Activated CD8-positive, alpha-beta memory T cell treated with anti-CD3 and anti-CD28 coated beads for 36 hours (primary cell): ENCODE results near the gene BCR. TPM values are rescaled to one million over a fixed set of nuclear protein-coding genes. Genes with fewer than 3 reads are reported as not detected.
"Not testable (repeated sequence)": the region's sequence is repeated elsewhere in the genome, so short reads cannot be mapped to it uniquely, and the experiment has no call there.

ENCODE experiments used
- CTCF ChIA-PET: fragments of 350-600 bp; sonication (Branson Sonifier 250); formaldehyde crosslinking; loops from one replicate; lab custom pipeline; 2021; ENCODE audit warnings: antibody characterized with exemption; lab: Charles Lee
- POLR2A ChIA-PET: fragments of 350-600 bp; sonication (Branson Sonifier 250); formaldehyde crosslinking; loops from one replicate; lab custom pipeline; 2021; ENCODE audit warnings: antibody characterized with exemption; lab: Charles Lee
- total RNA-seq, 2 experiments: library from RNA; stranded (reverse); gene quantifications; one replicate each; pipeline ENCODE4 v1.2.3, GENCODE V29; 2021

Gene BCR
- total RNA-seq, 2 experiments from 2014 or later, result 29.9 to 34.1 TPM

- POLR2A ChIA-PET, CTCF ChIA-PET: not testable (repeated sequence)
Observed at GRCh38 chr22:23316596-23316995, 136.3 kb downstream of the BCR start.

- POLR2A ChIA-PET, CTCF ChIA-PET: not testable (repeated sequence)
Observed at GRCh38 chr22:23318316-23318715, 138.0 kb downstream of the BCR start.

- POLR2A ChIA-PET, CTCF ChIA-PET: not testable (repeated sequence)
Observed at GRCh38 chr22:23322497-23323080, 142.3 kb downstream of the BCR start.

GRCh38 chr22:23323960-23324688 is 143.8 kb downstream of the BCR start:
- CTCF ChIA-PET, result interaction anchor here (0.7 kb wide), 1 partner anchor 144 kb away, joined by 3 read pairs; the partner anchor contains the start of gene BCR
- POLR2A ChIA-PET, result interaction anchor here (0.7 kb wide), 1 partner anchor 211 kb away, joined by 6 read pairs; no protein-coding TSS in a partner anchor

- ChIA-PET CTCF (no interaction called here), POLR2A (no interaction called here)
Observed at GRCh38 chr22:23325183-23325582, 144.9 kb downstream of the BCR start.

- CTCF ChIA-PET, POLR2A ChIA-PET: not testable (repeated sequence)
Observed at GRCh38 chr22:23333822-23334221, 153.5 kb downstream of the BCR start.

GRCh38 chr22:23337672-23338071 is 157.4 kb downstream of the BCR start:
- POLR2A ChIA-PET, CTCF ChIA-PET: not testable (repeated sequence)

- CTCF ChIA-PET, POLR2A ChIA-PET: not testable (repeated sequence)
Observed at GRCh38 chr22:23341942-23342695, 161.8 kb downstream of the BCR start.

- CTCF ChIA-PET, result interaction anchor here (1.1 kb wide), 1 partner anchor 35 kb away, joined by 3 read pairs; no protein-coding TSS in a partner anchor
Observed at GRCh38 chr22:23351321-23351720, 171.0 kb downstream of the BCR start.

GRCh38 chr22:23353004-23353403 is 172.7 kb downstream of the BCR start:
- CTCF ChIA-PET, result no interaction called here
- POLR2A ChIA-PET, result no interaction called here

More at GRCh38 chr22:23351321-23351720, 171.0 kb downstream of the BCR start:
- POLR2A ChIA-PET, result no interaction called here

- ChIA-PET CTCF (no interaction called here), POLR2A (no interaction called here)
Observed at GRCh38 chr22:23353696-23354095, 173.4 kb downstream of the BCR start.

- POLR2A ChIA-PET, result no interaction called here
- CTCF ChIA-PET, result no interaction called here
Observed at GRCh38 chr22:23356094-23356493, 175.8 kb downstream of the BCR start.

- ChIA-PET CTCF (no interaction called here), POLR2A (no interaction called here)
Observed at GRCh38 chr22:23357053-23357452, 176.7 kb downstream of the BCR start.

- ChIA-PET POLR2A (no interaction called here), CTCF (no interaction called here)
Observed at GRCh38 chr22:23359583-23360123, 179.3 kb downstream of the BCR start.

GRCh38 chr22:23361676-23362075 is 181.4 kb downstream of the BCR start:
- ChIA-PET CTCF (no interaction called here), POLR2A (no interaction called here)

GRCh38 chr22:23363683-23364082 is 183.4 kb downstream of the BCR start:
- ChIA-PET POLR2A (no interaction called here), CTCF (interaction anchor here (1.1 kb wide), 1 partner anchor 56 kb away, joined by 3 read pairs; no protein-coding TSS in a partner anchor)

- CTCF ChIA-PET, result interaction anchor here (1.1 kb wide), 1 partner anchor 57 kb away, joined by 3 read pairs; no protein-coding TSS in a partner anchor
- POLR2A ChIA-PET, result no interaction called here
Observed at GRCh38 chr22:23364389-23364788, 184.1 kb downstream of the BCR start.

GRCh38 chr22:23365524-23365923 is 185.2 kb downstream of the BCR start:
- POLR2A ChIA-PET, result no interaction called here
- CTCF ChIA-PET, result no interaction called here

GRCh38 chr22:23365961-23366360 is 185.7 kb downstream of the BCR start:
- CTCF ChIA-PET, result no interaction called here
- POLR2A ChIA-PET, result no interaction called here

- POLR2A ChIA-PET, result not testable (repeated sequence)
Observed at GRCh38 chr22:23367196-23367595, 186.9 kb downstream of the BCR start.

More at GRCh38 chr22:23367196-23367595, 186.9 kb downstream of the BCR start:
- CTCF ChIA-PET, result not testable (repeated sequence)
